Central memory CD4-positive, alpha-beta T cell (primary cell): ENCODE measurements around the gene ALG3.
A peak's percentile ranks its signal among the peaks of the same experiment; 100 is the strongest.

Experiments
- DNase-seq: peaks from one replicate; pipeline ENCODE4 v3.0.0; 2022

The ALG3 gene

GRCh38 chr3:184234671-184235380 is 13.9 kb downstream of the ALG3 start:
- no peak for DNase-seq

- DNase-seq, result no peak
Observed at GRCh38 chr3:184234224-184234623, 14.5 kb downstream of the ALG3 start.

- DNase-seq, result no peak
Observed at GRCh38 chr3:184233127-184233843, 15.5 kb downstream of the ALG3 start.

- no peak for DNase-seq
Observed at GRCh38 chr3:184231671-184232070, 17.1 kb downstream of the ALG3 start.

- DNase-seq, result no peak
Observed at GRCh38 chr3:184230603-184231528, 17.9 kb downstream of the ALG3 start.

GRCh38 chr3:184230081-184230602 is 18.6 kb downstream of the ALG3 start:
- no peak for DNase-seq

- DNase-seq, result peak; percentile 68
Observed at GRCh38 chr3:184229394-184230080, 19.2 kb downstream of the ALG3 start, which contains the start of gene VWA5B2. Gene VWA5B2 (plus strand): TSS chr3:184229585. CDS start chr3:184230529, 944 bp downstream.

- no peak for DNase-seq
Observed at GRCh38 chr3:184228376-184229137, 20.2 kb downstream of the ALG3 start.

GRCh38 chr3:184227481-184227935 is 21.3 kb downstream of the ALG3 start:
- DNase-seq, result peak; percentile 51

- no peak for DNase-seq
Observed at GRCh38 chr3:184223946-184224345, 24.8 kb downstream of the ALG3 start.

GRCh38 chr3:184222521-184222920 is 26.2 kb downstream of the ALG3 start:
- DNase-seq, result no peak

- no peak for DNase-seq
Observed at GRCh38 chr3:184218814-184219213, 29.9 kb downstream of the ALG3 start.

GRCh38 chr3:184211718-184212117 is 37.0 kb downstream of the ALG3 start:
- no peak for DNase-seq

GRCh38 chr3:184211297-184211696 is 37.5 kb downstream of the ALG3 start:
- DNase-seq, result no peak

- DNase-seq, result no peak
Observed at GRCh38 chr3:184209146-184209923, 39.4 kb downstream of the ALG3 start.

- no peak for DNase-seq
Observed at GRCh38 chr3:184203526-184203925, 45.2 kb downstream of the ALG3 start.

- no peak for DNase-seq
Observed at GRCh38 chr3:184200825-184201224, 47.9 kb downstream of the ALG3 start.

GRCh38 chr3:184198509-184198908 is 50.3 kb downstream of the ALG3 start:
- DNase-seq, result no peak

- no peak for DNase-seq
Observed at GRCh38 chr3:184196536-184196935, 52.2 kb downstream of the ALG3 start.

- DNase-seq, result no peak
Observed at GRCh38 chr3:184193991-184194539, 54.7 kb downstream of the ALG3 start.
